Activated CD4-positive, CD25-positive, alpha-beta regulatory T cell treated with anti-CD3 and anti-CD28 coated beads, Interleukin-2, amount 50 U/mL, for 16 hours (primary cell): ENCODE results near the gene SUSD5.
A peak's percentile ranks its signal among the peaks of the same experiment; 100 is the strongest.
"Not testable (repeated sequence)": the region's sequence is repeated elsewhere in the genome, so short reads cannot be mapped to it uniquely, and the experiment has no call there.

Experiments used
- DNase-seq: peaks from one replicate; pipeline ENCODE4 v3.0.0-alpha.2; 2020; ENCODE audit warnings: low read depth, low spot score

Gene SUSD5

DNA sequence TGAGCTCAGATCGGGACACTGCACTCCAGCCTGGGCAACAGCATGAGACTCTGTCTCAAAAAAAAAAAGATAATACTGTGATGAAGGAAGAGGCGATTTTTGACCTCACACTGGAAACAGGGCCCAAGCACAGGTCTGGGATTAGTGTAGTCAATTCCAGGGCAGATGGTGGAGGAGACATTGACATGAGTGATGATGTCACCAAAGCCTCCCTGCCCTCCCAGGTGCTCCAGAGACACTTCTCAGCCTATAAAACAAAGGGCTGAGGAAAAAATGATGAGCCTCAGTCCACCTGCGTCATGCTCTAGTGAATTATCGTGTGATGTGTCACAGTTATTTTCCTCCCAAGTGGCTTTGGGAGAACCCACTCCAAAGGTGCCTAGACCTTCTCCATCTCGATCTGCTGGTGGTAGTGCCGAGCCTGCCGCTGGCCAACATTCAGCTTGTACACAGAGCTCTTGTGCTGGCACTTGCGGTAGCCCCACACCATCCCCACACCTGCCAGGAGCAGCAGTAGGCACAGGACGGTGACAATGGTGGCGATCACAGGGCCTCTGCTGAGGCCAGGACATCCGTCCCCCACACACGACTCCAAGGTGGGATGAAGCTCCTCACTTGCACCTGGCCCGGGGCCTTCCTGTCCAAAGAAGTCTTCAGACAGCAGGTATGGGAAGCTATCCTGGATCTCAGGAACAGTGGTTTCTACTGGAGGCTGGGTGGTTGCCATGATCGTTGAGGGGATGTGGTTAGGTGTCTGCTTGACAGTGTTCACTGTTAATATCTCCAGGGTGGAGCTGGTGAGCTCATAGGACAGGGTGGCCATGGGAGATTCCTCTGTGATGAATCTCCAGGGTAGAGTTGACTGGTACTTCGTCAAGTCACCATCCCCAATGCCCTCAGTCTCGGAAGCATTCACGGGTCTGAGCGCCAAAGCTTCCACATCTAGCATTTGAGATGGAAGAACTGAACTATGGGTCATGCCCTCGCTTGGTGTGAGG lies 65.9 kb downstream of the SUSD5 start:
- no peak for DNase-seq

- no peak for DNase-seq
Measured at GRCh38 chr3:33149342-33149741, 69.3 kb downstream of the SUSD5 start.

DNA sequence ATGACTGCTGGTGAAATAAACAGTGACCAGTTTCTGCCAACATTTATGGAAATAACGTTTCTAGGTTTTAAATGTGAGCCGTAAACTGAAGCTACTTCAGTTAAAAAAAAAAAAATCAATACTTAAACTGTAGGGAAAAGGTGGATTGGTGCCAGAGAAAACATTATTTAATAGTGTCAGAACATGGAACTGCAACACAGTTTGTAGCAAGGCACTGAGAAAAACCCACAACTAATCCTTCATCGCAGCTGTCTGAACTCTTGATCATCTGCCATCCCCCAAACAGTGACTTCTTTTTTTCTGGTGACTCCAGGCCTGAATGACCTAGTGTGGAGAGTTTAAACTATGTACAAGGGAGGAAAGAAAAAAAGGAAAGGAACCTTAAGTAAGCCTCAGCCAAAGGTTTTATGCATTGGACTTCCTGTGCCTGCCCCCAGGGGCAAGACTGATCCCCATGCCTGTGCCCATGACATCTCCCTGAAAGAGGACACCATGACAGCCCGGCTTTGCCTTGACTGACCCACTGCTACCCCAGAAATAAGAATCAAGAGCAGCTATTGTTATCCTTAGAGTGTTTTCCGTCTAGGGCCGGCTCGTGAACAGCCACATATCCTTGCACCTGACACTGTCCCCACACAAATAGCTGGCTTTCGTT lies 71.7 kb downstream of the SUSD5 start:
- no peak for DNase-seq

DNA sequence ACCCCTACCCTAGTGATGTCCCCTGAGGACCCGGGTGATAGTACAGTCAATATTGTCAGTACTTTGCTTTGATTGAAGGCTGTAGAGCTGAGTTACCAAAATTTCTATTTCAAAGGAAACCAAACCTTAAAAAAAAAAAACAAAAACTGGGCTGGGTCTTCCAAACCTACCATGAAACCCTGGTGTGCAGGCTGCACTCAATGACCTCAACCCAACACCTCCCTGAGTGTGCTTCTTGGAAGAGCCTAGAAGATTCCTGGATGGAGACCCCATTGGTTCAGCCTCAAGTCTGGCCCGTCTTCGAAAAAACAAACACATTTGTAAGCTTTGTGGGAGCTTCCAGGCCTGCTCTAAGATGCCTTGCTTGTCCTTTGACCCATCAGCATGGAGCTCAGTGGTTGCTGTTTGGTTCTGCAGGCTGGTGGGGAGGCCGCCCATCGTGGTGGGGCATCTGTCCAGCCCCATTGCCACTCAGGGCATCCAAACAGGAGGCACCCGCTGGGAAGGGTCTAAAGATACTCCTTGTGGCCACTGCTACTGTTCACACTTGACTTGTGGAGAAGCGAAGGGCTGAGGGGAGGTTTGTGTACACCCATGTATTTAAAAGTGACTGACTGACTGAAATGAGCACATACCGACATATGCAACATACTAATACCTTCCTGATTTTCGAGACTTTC lies 72.6 kb downstream of the SUSD5 start:
- DNase-seq, result no peak

GRCh38 chr3:33145221-33145900 lies 73.2 kb downstream of the SUSD5 start:
- DNase-seq, result no peak

GRCh38 chr3:33144433-33144832 lies 74.2 kb downstream of the SUSD5 start:
- DNase-seq, result no peak

DNA sequence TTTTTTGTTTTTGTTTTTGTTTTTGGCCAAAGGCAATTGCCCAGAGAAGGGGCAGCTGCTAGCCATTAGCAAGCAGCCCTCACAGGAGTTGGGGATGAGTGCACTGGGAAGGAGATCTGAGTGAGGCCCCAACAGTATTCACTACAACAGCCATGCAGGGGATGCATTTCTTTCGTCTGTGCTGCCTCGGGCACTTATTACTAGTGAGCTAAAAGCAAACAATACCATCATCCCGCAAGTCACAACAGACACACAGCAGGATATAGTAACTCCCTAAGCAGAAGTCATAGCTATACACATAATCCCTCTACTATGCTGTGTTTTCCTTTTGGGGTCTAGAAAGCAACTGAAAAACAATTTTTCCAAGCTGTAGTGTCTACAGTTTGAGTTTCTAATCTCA lies 77.6 kb downstream of the SUSD5 start:
- DNase-seq, result no peak

GRCh38 chr3:33139996-33140395 lies 78.6 kb downstream of the SUSD5 start:
- DNase-seq, result no peak

DNA sequence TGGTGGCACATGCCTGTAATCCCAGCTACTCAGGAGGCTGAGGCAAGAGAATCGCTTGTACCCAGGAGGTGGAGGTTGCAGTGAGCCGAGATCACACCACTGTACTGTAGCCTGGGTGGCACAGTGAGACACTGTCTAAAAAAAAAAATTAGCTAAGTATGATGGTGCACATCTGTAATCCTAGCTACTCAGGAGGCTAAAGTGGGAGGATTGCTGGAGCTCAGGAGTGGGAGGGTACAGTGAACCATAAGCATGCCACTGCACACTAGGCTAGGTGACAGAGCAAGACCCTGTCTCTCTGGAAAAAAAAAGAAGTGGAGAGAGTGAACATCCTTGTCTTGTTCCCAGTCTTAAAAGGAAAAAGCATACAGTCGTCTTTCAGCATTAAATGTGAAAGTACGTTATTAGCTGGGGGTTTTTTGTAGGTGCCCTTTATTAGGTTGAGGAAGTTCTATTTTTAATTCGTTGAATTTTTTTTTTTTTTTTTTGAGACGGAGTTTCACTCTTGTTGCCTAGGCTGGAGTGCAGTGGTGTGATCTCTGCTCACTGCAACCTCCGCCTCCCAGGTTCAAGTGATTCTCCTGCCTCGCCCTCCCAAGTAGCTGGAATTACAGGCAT lies 79.5 kb downstream of the SUSD5 start:
- not testable (repeated sequence) for DNase-seq

- DNase-seq, result no peak
Measured at GRCh38 chr3:33137691-33138090, 80.9 kb downstream of the SUSD5 start.

GRCh38 chr3:33134026-33134625 lies 84.5 kb downstream of the SUSD5 start:
- DNase-seq, result no peak

GRCh38 chr3:33132019-33132360 lies 86.6 kb downstream of the SUSD5 start:
- DNase-seq, result no peak

DNA sequence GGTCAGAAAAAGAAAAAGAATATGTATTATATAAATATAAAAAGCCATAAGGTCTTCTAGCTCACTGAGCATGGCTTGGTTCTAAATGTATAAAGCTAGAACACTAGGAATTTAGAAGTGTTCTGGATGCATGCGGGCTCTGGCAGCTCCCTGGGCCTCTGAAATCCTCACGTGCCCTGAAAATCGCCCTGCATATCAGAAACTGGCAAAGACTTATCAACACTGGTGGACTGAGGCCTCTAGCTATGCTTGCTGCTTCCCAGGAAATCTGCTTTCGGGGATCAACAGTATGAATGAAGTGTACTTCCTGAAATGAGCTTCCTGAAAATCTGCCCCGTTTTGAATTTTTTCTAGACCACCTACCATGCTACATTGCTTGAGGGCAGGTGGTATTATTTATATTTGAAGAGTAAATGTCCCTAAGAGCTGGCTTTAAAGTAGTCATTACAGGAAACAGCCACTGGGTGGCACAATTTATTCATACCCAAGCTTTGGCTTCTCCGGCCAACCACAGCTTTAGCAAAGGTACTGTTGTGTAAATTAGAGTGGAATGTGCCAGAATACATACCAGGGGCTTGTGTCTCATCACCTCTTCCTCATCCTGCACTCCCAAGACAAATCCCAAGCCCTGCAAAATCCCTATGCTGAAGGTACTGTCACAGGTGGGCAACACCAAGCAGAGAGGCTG lies 87.1 kb downstream of the SUSD5 start:
- DNase-seq, result peak; percentile 5

GRCh38 chr3:33130144-33130543 lies 88.5 kb downstream of the SUSD5 start:
- no peak for DNase-seq

GRCh38 chr3:33128706-33129105 lies 89.9 kb downstream of the SUSD5 start:
- DNase-seq, result no peak

GRCh38 chr3:33125840-33126239 lies 92.8 kb downstream of the SUSD5 start:
- no peak for DNase-seq

- DNase-seq, result no peak
Measured at GRCh38 chr3:33124638-33125037, 94.0 kb downstream of the SUSD5 start.

- DNase-seq, result no peak
Measured at GRCh38 chr3:33122991-33123390, 95.6 kb downstream of the SUSD5 start.

GRCh38 chr3:33119891-33120290 lies 98.7 kb downstream of the SUSD5 start:
- DNase-seq, result no peak

GRCh38 chr3:33117461-33117860 lies 101.1 kb downstream of the SUSD5 start:
- no peak for DNase-seq
